GM23338 (cell line): ENCODE results near the gene GRID2IP. TPM values are rescaled to one million over a fixed set of nuclear protein-coding genes. Genes with fewer than 3 reads are reported as not detected.

Source experiments
- ATAC-seq: fragments of 200-7000 bp; cut with Tn5 transposase; 3 replicates; pipeline ENCODE4 v1.9.1; 2020
- DNase-seq: peaks from one replicate; pipeline ENCODE4 v3.0.0-alpha.2; 2015; ENCODE audit warnings: low spot score
- H2AFZ ChIP-seq: fragments of 200-600 bp; sonication (generic); 2 replicates; pipeline ENCODE4 v1.8.0; 2016; ENCODE audit warnings: antibody characterized with exemption, mild to moderate bottlenecking, moderate library complexity
- H3F3A ChIP-seq: fragments of 200-600 bp; sonication (generic); replicated peaks from 2 replicates; pipeline ENCODE4 v1.8.0; 2017; ENCODE audit warnings: antibody characterized with exemption, mixed run types, low read depth
- H3K27ac ChIP-seq: fragments of 200-600 bp; sonication (generic); 2 replicates; pipeline ENCODE4 v1.6.1; 2016; ENCODE audit warnings: low read depth
- H3K27me3 ChIP-seq: fragments of 200-600 bp; sonication (generic); 2 replicates; pipeline ENCODE4 v1.8.0; 2016; ENCODE audit warnings: mild to moderate bottlenecking, mixed run types, moderate library complexity; ENCODE audit not compliant: insufficient read depth
- H3K36me3 ChIP-seq: fragments of 200-600 bp; sonication (generic); 2 replicates; pipeline ENCODE4 v1.8.0; 2016; ENCODE audit warnings: mild to moderate bottlenecking; ENCODE audit not compliant: insufficient read depth
- H3K4me1 ChIP-seq: fragments of 200-600 bp; sonication (generic); 2 replicates; pipeline ENCODE4 v1.8.0; 2016; ENCODE audit warnings: mild to moderate bottlenecking, moderate library complexity; ENCODE audit not compliant: insufficient read depth
- H3K4me2 ChIP-seq: fragments of 200-600 bp; sonication (generic); 2 replicates; pipeline ENCODE4 v1.7.1; 2017; ENCODE audit warnings: mixed run types
- H3K4me3 ChIP-seq: fragments of 200-600 bp; sonication (generic); 2 replicates; pipeline ENCODE4 v1.6.1; 2016; ENCODE audit warnings: mixed run types
- H3K79me2 ChIP-seq: fragments of 200-600 bp; sonication (generic); replicated peaks from 2 replicates; pipeline ENCODE4 v1.8.0; 2017; ENCODE audit warnings: mild to moderate bottlenecking; ENCODE audit not compliant: insufficient read depth
- H3K9me2 ChIP-seq: fragments of 200-600 bp; sonication (generic); 2 replicates; pipeline ENCODE4 v1.8.0; 2017; ENCODE audit not compliant: insufficient read depth
- H4K20me1 ChIP-seq: fragments of 200-600 bp; sonication (generic); replicated peaks from 2 replicates; pipeline ENCODE4 v1.8.0; 2017; ENCODE audit warnings: mild to moderate bottlenecking; ENCODE audit not compliant: insufficient read depth
- H3K27ac Mint-ChIP-seq: 2 replicates; pipeline ENCODE4 v1.8.0; 2020; ENCODE audit warnings: inconsistent platforms, mild to moderate bottlenecking, moderate library complexity, mixed read lengths
- H3K27me3 Mint-ChIP-seq: 3 replicates; pipeline ENCODE4 v1.8.0; 2022; ENCODE audit warnings: low read depth, mild to moderate bottlenecking, moderate library complexity, mixed read lengths, inconsistent platforms; ENCODE audit not compliant: insufficient read depth, poor library complexity
- H3K36me3 Mint-ChIP-seq: 3 replicates; pipeline ENCODE4 v1.8.0; 2021; ENCODE audit warnings: low read depth, mild to moderate bottlenecking, inconsistent platforms, moderate library complexity, mixed read lengths
- H3K4me1 Mint-ChIP-seq: 3 replicates; pipeline ENCODE4 v1.8.0; 2020; ENCODE audit warnings: mild to moderate bottlenecking, inconsistent platforms, mixed read lengths
- H3K4me3 Mint-ChIP-seq: 3 replicates; pipeline ENCODE4 v1.8.0; 2021; ENCODE audit warnings: moderate library complexity, mild to moderate bottlenecking, inconsistent platforms, mixed read lengths
- H3K9me3 Mint-ChIP-seq: 3 replicates; pipeline ENCODE4 v1.8.0; 2020; ENCODE audit warnings: moderate library complexity, mild to moderate bottlenecking, inconsistent platforms, mixed read lengths
- CREB1 ChIP-seq: fragments of 250-450 bp; sonication (Bioruptor Pico); IDR thresholded peaks from 2 replicates; pipeline ENCODE4 v1.5.0; 2020; ENCODE audit warnings: low read depth, mild to moderate bottlenecking, moderate library complexity
- EZH2 ChIP-seq: fragments of 200-600 bp; sonication (generic); IDR thresholded peaks from one replicate; pipeline ENCODE4 v1.8.0; 2017; ENCODE audit warnings: antibody characterized with exemption, mild to moderate bottlenecking, low read depth; ENCODE audit not compliant: unreplicated experiment
- EZH2phosphoT487 ChIP-seq: fragments of 200-600 bp; sonication (generic); IDR thresholded peaks from one replicate; pipeline ENCODE4 v1.8.1; 2018; ENCODE audit warnings: antibody characterized with exemption; ENCODE audit not compliant: unreplicated experiment
- JUNB ChIP-seq: IDR thresholded peaks from one replicate; pipeline ENCODE4 v1.6.1; 2016; ENCODE audit warnings: antibody characterized with exemption; ENCODE audit not compliant: unreplicated experiment
- NANOG ChIP-seq: IDR thresholded peaks from 2 replicates; pipeline ENCODE4 v1.6.1; 2016; ENCODE audit warnings: antibody characterized with exemption, borderline replicate concordance
- POLR2AphosphoS5 ChIP-seq: IDR thresholded peaks from 2 replicates; pipeline ENCODE4 v1.6.1; 2016; ENCODE audit warnings: antibody characterized with exemption, low read depth
- STAT1 ChIP-seq: IDR thresholded peaks from one replicate; pipeline ENCODE4 v1.6.1; 2016; ENCODE audit warnings: antibody characterized with exemption; ENCODE audit not compliant: unreplicated experiment
- ZNF114 ChIP-seq: fragments of 250-450 bp; sonication (Bioruptor Pico); IDR thresholded peaks from 2 replicates; pipeline ENCODE4 v1.5.0; 2020; ENCODE audit warnings: mild to moderate bottlenecking, moderate library complexity
- ZNF331 ChIP-seq: fragments of 250-450 bp; sonication (Bioruptor Pico); IDR thresholded peaks from 2 replicates; pipeline ENCODE4 v1.5.0; 2020; ENCODE audit warnings: low read depth, mild to moderate bottlenecking, moderate library complexity
- polyA plus RNA-seq: library from polyadenylated mRNA; unstranded; fragments of >200 nt; fragmentation: Nextera tagmentation; extraction: Ambion mirVana; gene quantifications from 2 replicates; pipeline ENCODE4 v1.2.1, GENCODE V29; 2016
- total RNA-seq: library from RNA; depleted of rRNA; stranded (reverse); fragments of >200 nt; shearing (Covaris generic); gene quantifications from 2 replicates; pipeline ENCODE4 v1.2.3, GENCODE V29; 2014
- TF ChIP-seq, protein P1 (sequence below): IDR thresholded peaks from 2 replicates; pipeline ENCODE4 v1.6.1; 2016; ENCODE audit warnings: antibody characterized with exemption
- TF ChIP-seq, protein P2 (sequence below): IDR thresholded peaks from one replicate; pipeline ENCODE4 v1.6.1; 2018; ENCODE audit warnings: antibody characterized with exemption; ENCODE audit not compliant: unreplicated experiment
- TF ChIP-seq, protein P3 (sequence below), 2 experiments: fragments of 200-600 bp in 1 of 2; sonication (generic) in 1 of 2; conservative IDR thresholded peaks; 2 replicates each; pipeline versions ENCODE4 v1.5.1 to v1.6.1; 2016 to 2017; ENCODE audit warnings: antibody characterized with exemption in 2 of 2, low read depth in 2 of 2, mild to moderate bottlenecking in 2 of 2, moderate library complexity in 1 of 2
- TF ChIP-seq, protein P4 (sequence below): fragments of 250-450 bp; sonication (Bioruptor Pico); IDR thresholded peaks from 2 replicates; pipeline ENCODE4 v1.5.0; 2020; ENCODE audit warnings: mild to moderate bottlenecking, moderate library complexity

Gene GRID2IP
- total and polyA plus RNA-seq, 2 experiments from 2014 or later: 0.73 to 1.5 TPM

DNA sequence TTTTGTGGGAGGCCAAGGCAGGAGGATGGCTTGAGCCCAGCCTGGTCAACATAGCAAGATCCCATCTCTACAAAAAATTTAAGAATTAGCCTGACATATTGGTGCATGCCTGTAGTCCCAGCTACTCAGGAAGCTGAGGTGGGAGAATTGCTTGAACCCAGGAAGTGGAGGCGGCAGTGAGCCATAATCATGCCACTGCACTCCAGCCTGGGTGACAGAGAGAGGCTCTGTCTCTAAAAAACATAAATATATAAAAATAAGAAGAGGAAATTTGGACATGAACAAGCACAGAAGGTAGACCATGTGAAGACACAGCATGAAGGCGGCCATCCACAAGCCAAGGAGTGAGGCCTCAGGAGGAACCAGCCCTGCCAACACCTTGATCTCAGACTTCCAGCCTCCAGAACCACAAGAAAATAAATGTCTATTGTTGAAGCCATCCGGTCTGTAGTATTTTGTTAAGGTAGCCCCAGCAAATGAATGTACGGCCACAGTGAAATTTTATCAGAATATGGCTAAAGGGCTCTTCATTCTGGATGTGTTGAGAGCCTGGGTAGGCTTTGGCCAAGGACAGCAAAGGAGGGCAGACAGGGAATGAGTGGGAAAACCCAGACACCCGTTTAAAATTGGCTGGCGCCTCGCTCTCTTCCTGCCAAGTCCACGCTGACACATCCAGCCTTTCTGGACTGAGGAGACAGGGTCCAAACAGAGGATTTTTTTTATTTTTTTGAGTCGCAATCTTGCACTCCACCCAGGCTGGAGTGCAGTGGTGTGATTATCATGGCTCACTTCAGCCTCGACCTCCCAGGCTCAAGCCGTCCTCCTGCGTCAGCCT is 12.9 kb upstream of the GRID2IP start:
- Mint-ChIP-seq H3K4me3 (no peak overlapping the region), H3K9me3 (no peaks in the 10 kb centered on the region; the same call in 2 of the 3 replicates)
- no peak overlapping the region for H2AFZ ChIP-seq

More for the DNA sequence above, 12.9 kb upstream of the GRID2IP start:
- Histone ChIP-seq H3K79me2 (no peaks in the 10 kb centered on the region), H3K4me3 (no peak overlapping the region), H3K9me2 (no peaks in the 10 kb centered on the region), H3K36me3 (no peaks in the 10 kb centered on the region), H3K27ac (no peak overlapping the region), H3F3A (no peaks in the 10 kb centered on the region), H3K4me1 (peaks cover 11% of the 10 kb centered on the region; the same call in 1 of the 2 replicates), H4K20me1 (no peaks in the 10 kb centered on the region), H3K27me3 (no peaks in the 10 kb centered on the region), H3K4me2 (no peak overlapping the region)
- Mint-ChIP-seq H3K36me3 (no peaks in the 10 kb centered on the region), H3K4me1 (peaks cover 8% of the 10 kb centered on the region), H3K27me3 (peaks cover 9% of the 10 kb centered on the region), H3K27ac (no peak overlapping the region)
- no peak for DNase-seq
- TF ChIP-seq POLR2AphosphoS5 (no peak), NANOG (no peak), ZNF331 (no peak), EZH2 (no peak), CREB1 (CRISPR knock-in tag) (no peak), STAT1 (no peak), ZNF114 (no peak), EZH2phosphoT487 (no peak), JUNB (no peak)
- TF ChIP-seq, protein P1, sequence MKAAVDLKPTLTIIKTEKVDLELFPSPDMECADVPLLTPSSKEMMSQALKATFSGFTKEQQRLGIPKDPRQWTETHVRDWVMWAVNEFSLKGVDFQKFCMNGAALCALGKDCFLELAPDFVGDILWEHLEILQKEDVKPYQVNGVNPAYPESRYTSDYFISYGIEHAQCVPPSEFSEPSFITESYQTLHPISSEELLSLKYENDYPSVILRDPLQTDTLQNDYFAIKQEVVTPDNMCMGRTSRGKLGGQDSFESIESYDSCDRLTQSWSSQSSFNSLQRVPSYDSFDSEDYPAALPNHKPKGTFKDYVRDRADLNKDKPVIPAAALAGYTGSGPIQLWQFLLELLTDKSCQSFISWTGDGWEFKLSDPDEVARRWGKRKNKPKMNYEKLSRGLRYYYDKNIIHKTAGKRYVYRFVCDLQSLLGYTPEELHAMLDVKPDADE: no peak
- TF ChIP-seq, protein P2, sequence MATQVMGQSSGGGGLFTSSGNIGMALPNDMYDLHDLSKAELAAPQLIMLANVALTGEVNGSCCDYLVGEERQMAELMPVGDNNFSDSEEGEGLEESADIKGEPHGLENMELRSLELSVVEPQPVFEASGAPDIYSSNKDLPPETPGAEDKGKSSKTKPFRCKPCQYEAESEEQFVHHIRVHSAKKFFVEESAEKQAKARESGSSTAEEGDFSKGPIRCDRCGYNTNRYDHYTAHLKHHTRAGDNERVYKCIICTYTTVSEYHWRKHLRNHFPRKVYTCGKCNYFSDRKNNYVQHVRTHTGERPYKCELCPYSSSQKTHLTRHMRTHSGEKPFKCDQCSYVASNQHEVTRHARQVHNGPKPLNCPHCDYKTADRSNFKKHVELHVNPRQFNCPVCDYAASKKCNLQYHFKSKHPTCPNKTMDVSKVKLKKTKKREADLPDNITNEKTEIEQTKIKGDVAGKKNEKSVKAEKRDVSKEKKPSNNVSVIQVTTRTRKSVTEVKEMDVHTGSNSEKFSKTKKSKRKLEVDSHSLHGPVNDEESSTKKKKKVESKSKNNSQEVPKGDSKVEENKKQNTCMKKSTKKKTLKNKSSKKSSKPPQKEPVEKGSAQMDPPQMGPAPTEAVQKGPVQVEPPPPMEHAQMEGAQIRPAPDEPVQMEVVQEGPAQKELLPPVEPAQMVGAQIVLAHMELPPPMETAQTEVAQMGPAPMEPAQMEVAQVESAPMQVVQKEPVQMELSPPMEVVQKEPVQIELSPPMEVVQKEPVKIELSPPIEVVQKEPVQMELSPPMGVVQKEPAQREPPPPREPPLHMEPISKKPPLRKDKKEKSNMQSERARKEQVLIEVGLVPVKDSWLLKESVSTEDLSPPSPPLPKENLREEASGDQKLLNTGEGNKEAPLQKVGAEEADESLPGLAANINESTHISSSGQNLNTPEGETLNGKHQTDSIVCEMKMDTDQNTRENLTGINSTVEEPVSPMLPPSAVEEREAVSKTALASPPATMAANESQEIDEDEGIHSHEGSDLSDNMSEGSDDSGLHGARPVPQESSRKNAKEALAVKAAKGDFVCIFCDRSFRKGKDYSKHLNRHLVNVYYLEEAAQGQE: no peak
- TF ChIP-seq, protein P3, sequence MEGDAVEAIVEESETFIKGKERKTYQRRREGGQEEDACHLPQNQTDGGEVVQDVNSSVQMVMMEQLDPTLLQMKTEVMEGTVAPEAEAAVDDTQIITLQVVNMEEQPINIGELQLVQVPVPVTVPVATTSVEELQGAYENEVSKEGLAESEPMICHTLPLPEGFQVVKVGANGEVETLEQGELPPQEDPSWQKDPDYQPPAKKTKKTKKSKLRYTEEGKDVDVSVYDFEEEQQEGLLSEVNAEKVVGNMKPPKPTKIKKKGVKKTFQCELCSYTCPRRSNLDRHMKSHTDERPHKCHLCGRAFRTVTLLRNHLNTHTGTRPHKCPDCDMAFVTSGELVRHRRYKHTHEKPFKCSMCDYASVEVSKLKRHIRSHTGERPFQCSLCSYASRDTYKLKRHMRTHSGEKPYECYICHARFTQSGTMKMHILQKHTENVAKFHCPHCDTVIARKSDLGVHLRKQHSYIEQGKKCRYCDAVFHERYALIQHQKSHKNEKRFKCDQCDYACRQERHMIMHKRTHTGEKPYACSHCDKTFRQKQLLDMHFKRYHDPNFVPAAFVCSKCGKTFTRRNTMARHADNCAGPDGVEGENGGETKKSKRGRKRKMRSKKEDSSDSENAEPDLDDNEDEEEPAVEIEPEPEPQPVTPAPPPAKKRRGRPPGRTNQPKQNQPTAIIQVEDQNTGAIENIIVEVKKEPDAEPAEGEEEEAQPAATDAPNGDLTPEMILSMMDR (conservative IDR thresholded peaks at IDR 0.05; ENCODE audit: low read depth in 2 of 2): no peak
- TF ChIP-seq, protein P4, sequence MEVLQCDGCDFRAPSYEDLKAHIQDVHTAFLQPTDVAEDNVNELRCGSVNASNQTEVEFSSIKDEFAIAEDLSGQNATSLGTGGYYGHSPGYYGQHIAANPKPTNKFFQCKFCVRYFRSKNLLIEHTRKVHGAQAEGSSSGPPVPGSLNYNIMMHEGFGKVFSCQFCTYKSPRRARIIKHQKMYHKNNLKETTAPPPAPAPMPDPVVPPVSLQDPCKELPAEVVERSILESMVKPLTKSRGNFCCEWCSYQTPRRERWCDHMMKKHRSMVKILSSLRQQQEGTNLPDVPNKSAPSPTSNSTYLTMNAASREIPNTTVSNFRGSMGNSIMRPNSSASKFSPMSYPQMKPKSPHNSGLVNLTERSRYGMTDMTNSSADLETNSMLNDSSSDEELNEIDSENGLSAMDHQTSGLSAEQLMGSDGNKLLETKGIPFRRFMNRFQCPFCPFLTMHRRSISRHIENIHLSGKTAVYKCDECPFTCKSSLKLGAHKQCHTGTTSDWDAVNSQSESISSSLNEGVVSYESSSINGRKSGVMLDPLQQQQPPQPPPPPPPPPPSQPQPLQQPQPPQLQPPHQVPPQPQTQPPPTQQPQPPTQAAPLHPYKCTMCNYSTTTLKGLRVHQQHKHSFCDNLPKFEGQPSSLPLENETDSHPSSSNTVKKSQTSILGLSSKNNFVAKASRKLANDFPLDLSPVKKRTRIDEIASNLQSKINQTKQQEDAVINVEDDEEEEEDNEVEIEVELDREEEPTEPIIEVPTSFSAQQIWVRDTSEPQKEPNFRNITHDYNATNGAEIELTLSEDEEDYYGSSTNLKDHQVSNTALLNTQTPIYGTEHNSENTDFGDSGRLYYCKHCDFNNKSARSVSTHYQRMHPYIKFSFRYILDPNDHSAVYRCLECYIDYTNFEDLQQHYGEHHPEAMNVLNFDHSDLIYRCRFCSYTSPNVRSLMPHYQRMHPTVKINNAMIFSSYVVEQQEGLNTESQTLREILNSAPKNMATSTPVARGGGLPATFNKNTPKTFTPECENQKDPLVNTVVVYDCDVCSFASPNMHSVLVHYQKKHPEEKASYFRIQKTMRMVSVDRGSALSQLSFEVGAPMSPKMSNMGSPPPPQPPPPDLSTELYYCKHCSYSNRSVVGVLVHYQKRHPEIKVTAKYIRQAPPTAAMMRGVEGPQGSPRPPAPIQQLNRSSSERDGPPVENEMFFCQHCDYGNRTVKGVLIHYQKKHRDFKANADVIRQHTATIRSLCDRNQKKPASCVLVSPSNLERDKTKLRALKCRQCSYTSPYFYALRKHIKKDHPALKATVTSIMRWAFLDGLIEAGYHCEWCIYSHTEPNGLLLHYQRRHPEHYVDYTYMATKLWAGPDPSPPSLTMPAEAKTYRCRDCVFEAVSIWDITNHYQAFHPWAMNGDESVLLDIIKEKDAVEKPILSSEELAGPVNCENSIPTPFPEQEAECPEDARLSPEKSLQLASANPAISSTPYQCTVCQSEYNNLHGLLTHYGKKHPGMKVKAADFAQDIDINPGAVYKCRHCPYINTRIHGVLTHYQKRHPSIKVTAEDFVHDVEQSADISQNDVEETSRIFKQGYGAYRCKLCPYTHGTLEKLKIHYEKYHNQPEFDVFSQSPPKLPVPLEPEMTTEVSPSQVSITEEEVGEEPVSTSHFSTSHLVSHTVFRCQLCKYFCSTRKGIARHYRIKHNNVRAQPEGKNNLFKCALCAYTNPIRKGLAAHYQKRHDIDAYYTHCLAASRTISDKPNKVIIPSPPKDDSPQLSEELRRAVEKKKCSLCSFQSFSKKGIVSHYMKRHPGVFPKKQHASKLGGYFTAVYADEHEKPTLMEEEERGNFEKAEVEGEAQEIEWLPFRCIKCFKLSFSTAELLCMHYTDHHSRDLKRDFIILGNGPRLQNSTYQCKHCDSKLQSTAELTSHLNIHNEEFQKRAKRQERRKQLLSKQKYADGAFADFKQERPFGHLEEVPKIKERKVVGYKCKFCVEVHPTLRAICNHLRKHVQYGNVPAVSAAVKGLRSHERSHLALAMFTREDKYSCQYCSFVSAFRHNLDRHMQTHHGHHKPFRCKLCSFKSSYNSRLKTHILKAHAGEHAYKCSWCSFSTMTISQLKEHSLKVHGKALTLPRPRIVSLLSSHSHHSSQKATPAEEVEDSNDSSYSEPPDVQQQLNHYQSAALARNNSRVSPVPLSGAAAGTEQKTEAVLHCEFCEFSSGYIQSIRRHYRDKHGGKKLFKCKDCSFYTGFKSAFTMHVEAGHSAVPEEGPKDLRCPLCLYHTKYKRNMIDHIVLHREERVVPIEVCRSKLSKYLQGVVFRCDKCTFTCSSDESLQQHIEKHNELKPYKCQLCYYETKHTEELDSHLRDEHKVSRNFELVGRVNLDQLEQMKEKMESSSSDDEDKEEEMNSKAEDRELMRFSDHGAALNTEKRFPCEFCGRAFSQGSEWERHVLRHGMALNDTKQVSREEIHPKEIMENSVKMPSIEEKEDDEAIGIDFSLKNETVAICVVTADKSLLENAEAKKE (CRISPR knock-in tag): no peak
- no peak for ATAC-seq
